Measurements from ENCODE around the gene HTR4.

The HTR4 gene

DNA sequence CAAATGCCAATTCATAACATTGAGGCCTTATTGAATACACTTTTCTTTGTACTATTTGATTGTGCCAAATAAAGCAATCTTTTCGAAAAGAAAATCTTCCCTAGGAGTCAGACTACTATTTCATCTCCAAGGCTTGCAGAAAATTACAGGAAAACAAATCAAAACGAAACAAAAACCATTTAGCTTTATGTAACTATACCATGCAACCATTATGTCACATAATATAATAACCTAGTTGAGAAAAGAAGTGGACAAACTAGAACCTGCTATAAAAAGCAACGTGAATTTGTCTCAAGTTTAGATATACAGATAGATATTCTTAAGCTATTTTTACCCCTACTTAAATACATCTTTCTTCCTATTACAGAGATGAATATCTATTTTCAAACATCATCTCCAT, 18.0 kb downstream of the HTR4 start:
- Histone ChIP-seq H3K4me1 (ENCODE audit: control insufficient read depth in 1 of 2, insufficient read depth in 2 of 2, low read length in 2 of 2) (peaks cover 15 to 42% of the 10 kb centered on the region in 2 donors), H3K36me3 (ENCODE audit: control insufficient read depth in 1 of 2, insufficient read depth in 2 of 2, low read length in 2 of 2) (no peaks in the 10 kb centered on the region), H3K9ac (ENCODE audit: low read depth in 1 of 2, low read length in 2 of 2) (no peak overlapping the region), H3K27me3 (ENCODE audit: control insufficient read depth in 1 of 2, insufficient read depth in 2 of 2, low read length in 2 of 2) (no peaks in the 10 kb centered on the region), H3K27ac (ENCODE audit: low read depth, low read length) (no peak overlapping the region), H3K9me3 (ENCODE audit: control insufficient read depth in 1 of 2, low read length in 2 of 2) (no peaks in the 10 kb centered on the region), H3K4me3 (ENCODE audit: low read depth in 1 of 2, low read length in 2 of 2) (no peak overlapping the region)

DNA sequence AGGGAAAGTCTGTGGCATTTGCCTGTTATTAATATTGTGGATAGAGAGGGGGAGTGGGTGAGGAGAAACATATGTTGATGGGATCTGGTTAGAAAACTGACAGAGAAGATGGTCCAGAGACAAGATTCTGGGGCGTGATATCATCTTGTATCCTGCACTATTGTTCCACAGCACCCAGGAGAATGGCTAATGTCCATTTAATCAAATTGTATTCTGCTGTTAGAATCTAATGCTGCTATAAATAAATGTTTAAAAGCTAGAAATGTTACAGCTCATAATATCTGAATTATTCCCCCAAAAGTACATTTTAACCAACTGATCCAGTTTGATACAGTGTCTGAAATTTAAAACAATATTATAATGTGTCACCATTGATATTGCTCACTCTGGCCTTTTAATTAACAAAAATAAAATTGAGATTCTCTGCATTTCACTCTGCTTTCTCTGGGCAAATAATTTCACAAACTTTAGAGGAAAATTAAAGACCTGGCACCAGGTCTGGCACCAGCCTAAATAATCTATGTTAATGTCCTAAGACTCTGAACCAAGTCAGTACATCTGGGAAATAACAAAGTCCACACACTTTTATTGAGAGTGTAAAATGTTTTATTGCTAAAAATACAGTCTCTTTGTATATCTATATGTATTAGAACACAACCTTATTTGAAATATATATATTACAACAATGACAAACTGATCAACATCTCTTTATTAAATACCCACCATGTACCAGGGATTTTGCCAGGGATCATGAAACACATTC, 18.8 kb downstream of the HTR4 start:
- no peak overlapping the region for H3K27ac ChIP-seq (ENCODE audit: low read depth, low read length)

DNA sequence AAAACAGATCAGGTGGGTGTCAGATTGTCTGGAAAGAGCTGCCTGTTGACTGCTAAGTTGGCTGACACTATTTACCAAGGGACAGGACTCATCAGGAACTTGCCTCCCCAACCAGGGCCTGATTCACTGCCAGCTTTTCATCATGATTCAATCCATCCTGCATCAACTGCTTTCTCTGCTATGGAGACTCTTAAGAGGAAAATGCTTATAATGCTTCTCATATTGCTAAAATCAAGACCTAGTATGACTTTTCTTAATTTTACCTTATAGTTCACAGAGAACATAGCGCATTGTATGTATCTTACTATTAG, 21.3 kb downstream of the HTR4 start:
- no peak overlapping the region for H3K27ac ChIP-seq (ENCODE audit: low read depth, low read length)
- peaks cover 9 to 26% of the 10 kb centered on the region in 2 donors for H3K4me1 ChIP-seq (ENCODE audit: control insufficient read depth in 1 of 2, insufficient read depth in 2 of 2, low read length in 2 of 2)
- no peaks in the 10 kb centered on the region for H3K27me3 ChIP-seq (ENCODE audit: control insufficient read depth in 1 of 2, insufficient read depth in 2 of 2, low read length in 2 of 2)
- no peaks in the 10 kb centered on the region for H3K9me3 ChIP-seq (ENCODE audit: control insufficient read depth in 1 of 2, low read length in 2 of 2)
- no peak overlapping the region for H3K4me3 ChIP-seq (ENCODE audit: low read depth in 1 of 2, low read length in 2 of 2)
- no peaks in the 10 kb centered on the region for H3K36me3 ChIP-seq (ENCODE audit: control insufficient read depth in 1 of 2, insufficient read depth in 2 of 2, low read length in 2 of 2)
- no peak overlapping the region for H3K9ac ChIP-seq (ENCODE audit: low read depth in 1 of 2, low read length in 2 of 2)

More for the DNA sequence above, 18.8 kb downstream of the HTR4 start:
- Histone ChIP-seq H3K36me3 (ENCODE audit: control insufficient read depth in 1 of 2, insufficient read depth in 2 of 2, low read length in 2 of 2) (no peaks in the 10 kb centered on the region), H3K9ac (ENCODE audit: low read depth in 1 of 2, low read length in 2 of 2) (no peak overlapping the region), H3K4me1 (ENCODE audit: control insufficient read depth in 1 of 2, insufficient read depth in 2 of 2, low read length in 2 of 2) (peaks cover 9 to 34% of the 10 kb centered on the region in 2 donors), H3K27me3 (ENCODE audit: control insufficient read depth in 1 of 2, insufficient read depth in 2 of 2, low read length in 2 of 2) (no peaks in the 10 kb centered on the region), H3K4me3 (ENCODE audit: low read depth in 1 of 2, low read length in 2 of 2) (no peak overlapping the region), H3K9me3 (ENCODE audit: control insufficient read depth in 1 of 2, low read length in 2 of 2) (no peaks in the 10 kb centered on the region)

DNA sequence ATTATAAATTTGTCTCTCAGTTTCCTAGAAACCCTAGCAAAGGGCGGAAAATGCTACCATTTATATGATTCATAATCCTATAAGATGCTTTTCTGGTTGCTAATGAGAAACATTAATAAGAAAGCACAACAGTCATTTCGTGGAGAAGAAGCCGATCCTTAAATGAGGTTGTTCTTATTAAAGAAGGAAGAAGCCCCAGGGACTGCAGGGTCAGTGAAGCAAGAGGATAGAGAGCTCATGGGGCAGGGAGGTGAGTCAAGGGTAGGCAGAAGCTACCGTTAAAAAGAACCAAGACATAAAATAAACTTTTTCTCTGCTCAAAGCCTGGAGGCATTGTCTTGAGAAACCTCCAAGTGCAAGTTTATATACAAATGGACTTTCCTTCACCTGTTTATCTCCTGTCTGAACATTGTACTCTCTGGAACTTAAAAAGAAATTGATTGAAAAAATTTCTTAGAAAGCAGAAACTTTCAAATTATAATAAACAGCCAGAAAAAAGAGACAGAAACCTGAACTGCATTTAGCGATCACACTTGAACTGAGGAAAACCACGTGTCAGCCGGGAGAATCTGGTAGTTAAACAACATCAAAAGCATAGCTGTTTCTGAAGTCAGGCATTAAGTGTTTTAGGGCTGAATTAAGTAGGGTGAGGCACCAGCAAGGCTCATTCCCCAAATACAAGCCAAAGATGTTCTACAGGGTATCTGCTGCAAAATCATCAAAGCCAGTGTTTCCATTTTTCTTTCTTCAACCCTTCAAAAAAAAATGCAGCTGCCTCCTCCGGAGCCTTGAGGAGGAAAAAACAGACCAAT, 21.9 kb downstream of the HTR4 start:
- no peaks in the 10 kb centered on the region for H3K27me3 ChIP-seq (ENCODE audit: control insufficient read depth in 1 of 2, insufficient read depth in 2 of 2, low read length in 2 of 2)
- no peaks in the 10 kb centered on the region for H3K9me3 ChIP-seq (ENCODE audit: control insufficient read depth in 1 of 2, low read length in 2 of 2)
- no peaks in the 10 kb centered on the region for H3K36me3 ChIP-seq (ENCODE audit: control insufficient read depth in 1 of 2, insufficient read depth in 2 of 2, low read length in 2 of 2)
- no peak overlapping the region for H3K9ac ChIP-seq (ENCODE audit: low read depth in 1 of 2, low read length in 2 of 2)
- H3K4me3 ChIP-seq (ENCODE audit: low read depth in 1 of 2, low read length in 2 of 2): no peak overlapping the region
- peaks cover 9 to 22% of the 10 kb centered on the region in 2 donors for H3K4me1 ChIP-seq (ENCODE audit: control insufficient read depth in 1 of 2, insufficient read depth in 2 of 2, low read length in 2 of 2)
- H3K27ac ChIP-seq (ENCODE audit: low read depth, low read length): no peak overlapping the region

DNA sequence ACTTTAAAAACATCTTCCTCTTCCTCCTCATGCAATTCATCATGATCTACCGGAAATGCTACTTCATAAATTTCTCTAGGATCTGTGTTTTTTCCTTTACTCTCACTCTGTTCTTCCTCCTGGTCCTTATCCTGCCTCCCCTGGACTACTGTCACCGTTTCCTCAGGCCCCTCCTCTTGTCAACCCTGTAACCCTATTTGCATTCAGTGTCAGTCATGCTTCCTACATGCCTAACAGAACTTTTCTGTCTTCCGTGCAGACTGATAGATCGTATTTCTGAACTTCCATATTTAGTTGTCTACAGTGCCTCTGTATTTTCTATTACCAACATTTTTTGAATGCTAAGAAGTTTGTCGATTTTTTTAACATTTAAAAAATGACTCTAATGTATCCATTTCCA, 27.3 kb downstream of the HTR4 start:
- Histone ChIP-seq H3K4me3 (ENCODE audit: low read depth in 1 of 2, low read length in 2 of 2) (no peak overlapping the region), H3K27ac (ENCODE audit: low read depth, low read length) (no peak overlapping the region), H3K36me3 (ENCODE audit: control insufficient read depth in 1 of 2, insufficient read depth in 2 of 2, low read length in 2 of 2) (no peaks in the 10 kb centered on the region), H3K9me3 (ENCODE audit: control insufficient read depth in 1 of 2, low read length in 2 of 2) (no peaks in the 10 kb centered on the region), H3K4me1 (ENCODE audit: control insufficient read depth in 1 of 2, insufficient read depth in 2 of 2, low read length in 2 of 2) (peaks cover 14 to 28% of the 10 kb centered on the region in 2 donors), H3K27me3 (ENCODE audit: control insufficient read depth in 1 of 2, insufficient read depth in 2 of 2, low read length in 2 of 2) (no peaks in the 10 kb centered on the region), H3K9ac (ENCODE audit: low read depth in 1 of 2, low read length in 2 of 2) (no peak overlapping the region)

DNA sequence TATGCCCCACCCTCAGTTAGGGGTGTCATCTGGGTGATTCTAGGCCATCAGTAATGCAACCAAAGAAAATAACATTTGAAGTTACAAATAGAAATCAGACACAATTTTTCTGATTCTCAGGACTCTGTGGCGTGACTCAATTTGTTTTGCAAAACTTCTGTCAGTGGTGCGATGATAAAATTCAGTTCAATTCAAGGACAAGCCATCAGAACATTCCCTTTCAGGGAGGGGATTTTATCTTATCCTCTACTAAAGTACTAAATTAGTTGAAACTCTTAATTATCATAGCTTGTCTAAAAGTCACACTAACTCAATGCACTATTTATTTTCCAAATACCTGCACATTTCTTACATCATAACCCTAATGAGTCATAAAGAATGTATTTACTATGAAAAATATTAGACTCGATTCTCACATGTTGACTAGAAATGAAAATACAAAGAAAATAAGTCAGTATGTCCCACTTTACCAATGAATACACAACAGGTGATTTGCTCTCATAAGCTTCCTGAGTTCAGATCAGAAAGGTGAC, 28.2 kb downstream of the HTR4 start:
- H3K36me3 ChIP-seq (ENCODE audit: control insufficient read depth in 1 of 2, insufficient read depth in 2 of 2, low read length in 2 of 2): no peaks in the 10 kb centered on the region
- no peaks in the 10 kb centered on the region for H3K9me3 ChIP-seq (ENCODE audit: control insufficient read depth in 1 of 2, low read length in 2 of 2)
- H3K4me3 ChIP-seq (ENCODE audit: low read depth in 1 of 2, low read length in 2 of 2): no peak overlapping the region
- H3K4me1 ChIP-seq (ENCODE audit: control insufficient read depth in 1 of 2, insufficient read depth in 2 of 2, low read length in 2 of 2): peaks cover 16 to 37% of the 10 kb centered on the region in 2 donors
- H3K27ac ChIP-seq (ENCODE audit: low read depth, low read length): no peak overlapping the region
- no peak overlapping the region for H3K9ac ChIP-seq (ENCODE audit: low read depth in 1 of 2, low read length in 2 of 2)
- H3K27me3 ChIP-seq (ENCODE audit: control insufficient read depth in 1 of 2, insufficient read depth in 2 of 2, low read length in 2 of 2): no peaks in the 10 kb centered on the region

DNA sequence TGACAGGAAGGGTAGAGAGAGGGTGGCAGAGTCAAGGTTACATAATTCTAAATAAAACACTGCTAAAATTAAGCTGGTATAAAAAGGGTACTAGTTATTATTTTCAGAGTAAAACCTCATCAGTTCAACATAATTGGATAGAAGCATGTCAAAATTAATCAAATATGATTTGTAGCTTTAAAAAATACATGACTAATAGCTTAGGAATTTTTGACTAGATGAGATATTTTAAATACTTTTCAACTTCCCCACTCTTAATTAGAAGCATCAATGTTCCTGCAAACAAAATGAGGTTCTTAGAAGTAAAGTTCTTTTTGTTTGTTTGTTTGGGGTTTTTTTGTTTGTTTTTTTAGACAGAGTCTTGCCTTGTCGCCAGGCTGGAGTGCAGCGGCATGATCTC, 29.1 kb downstream of the HTR4 start:
- H3K27me3 ChIP-seq (ENCODE audit: control insufficient read depth in 1 of 2, insufficient read depth in 2 of 2, low read length in 2 of 2): no peaks in the 10 kb centered on the region
- no peaks in the 10 kb centered on the region for H3K9me3 ChIP-seq (ENCODE audit: control insufficient read depth in 1 of 2, low read length in 2 of 2)
- no peak overlapping the region for H3K4me3 ChIP-seq (ENCODE audit: low read depth in 1 of 2, low read length in 2 of 2)
- H3K36me3 ChIP-seq (ENCODE audit: control insufficient read depth in 1 of 2, insufficient read depth in 2 of 2, low read length in 2 of 2): no peaks in the 10 kb centered on the region
- no peak overlapping the region for H3K9ac ChIP-seq (ENCODE audit: low read depth in 1 of 2, low read length in 2 of 2)
- H3K27ac ChIP-seq (ENCODE audit: low read depth, low read length): no peak overlapping the region
- H3K4me1 ChIP-seq (ENCODE audit: control insufficient read depth in 1 of 2, insufficient read depth in 2 of 2, low read length in 2 of 2): peaks cover 20 to 38% of the 10 kb centered on the region in 2 donors

DNA sequence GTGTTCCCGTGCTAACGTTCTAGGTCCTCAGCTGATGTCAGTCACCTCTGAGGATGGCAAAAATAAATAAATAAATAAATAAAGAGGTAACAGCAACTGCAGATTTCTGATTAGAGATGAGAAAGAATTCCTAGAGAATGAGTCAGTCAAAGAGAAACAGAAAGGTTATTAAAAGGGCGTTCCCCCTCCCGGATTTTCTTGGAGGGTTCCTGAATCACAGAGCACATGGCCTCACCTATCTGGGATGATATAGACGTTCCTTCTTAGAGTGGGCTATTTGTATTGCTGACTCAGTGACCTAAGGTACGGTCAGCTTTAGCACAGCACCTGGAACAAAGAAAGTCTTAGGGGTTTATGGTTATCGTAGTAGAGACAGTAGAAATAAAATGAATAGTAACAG, 30.6 kb downstream of the HTR4 start:
- Histone ChIP-seq H3K27ac (ENCODE audit: low read depth, low read length) (no peak overlapping the region), H3K4me1 (ENCODE audit: control insufficient read depth in 1 of 2, insufficient read depth in 2 of 2, low read length in 2 of 2) (peaks cover 24 to 38% of the 10 kb centered on the region in 2 donors), H3K9me3 (ENCODE audit: control insufficient read depth in 1 of 2, low read length in 2 of 2) (no peaks in the 10 kb centered on the region), H3K27me3 (ENCODE audit: control insufficient read depth in 1 of 2, insufficient read depth in 2 of 2, low read length in 2 of 2) (no peaks in the 10 kb centered on the region), H3K9ac (ENCODE audit: low read depth in 1 of 2, low read length in 2 of 2) (no peak overlapping the region), H3K36me3 (ENCODE audit: control insufficient read depth in 1 of 2, insufficient read depth in 2 of 2, low read length in 2 of 2) (no peaks in the 10 kb centered on the region), H3K4me3 (ENCODE audit: low read depth in 1 of 2, low read length in 2 of 2) (peak overlapping the region in 1 of 2 donors; percentile 13)

DNA sequence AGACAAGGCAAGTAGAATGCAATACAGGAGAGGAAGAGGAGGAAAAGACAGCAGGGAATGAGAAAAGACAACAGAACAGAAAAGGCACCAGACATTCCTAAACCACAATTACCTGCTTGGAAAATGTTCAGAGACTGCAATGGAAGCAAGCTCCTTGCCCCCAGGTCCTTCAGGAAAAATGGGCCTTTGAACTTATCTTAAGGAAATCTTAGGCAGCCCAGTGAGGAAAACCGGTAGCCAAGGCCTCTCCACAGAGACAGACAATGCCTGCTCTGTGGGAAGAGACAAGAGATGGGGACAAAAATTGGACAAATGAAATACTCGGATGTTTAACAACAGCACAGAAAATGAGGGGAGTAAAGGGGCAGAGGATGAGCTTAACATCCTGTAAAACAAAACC, 31.2 kb downstream of the HTR4 start:
- no peaks in the 10 kb centered on the region for H3K36me3 ChIP-seq (ENCODE audit: control insufficient read depth in 1 of 2, insufficient read depth in 2 of 2, low read length in 2 of 2)
- peaks cover 24 to 38% of the 10 kb centered on the region in 2 donors for H3K4me1 ChIP-seq (ENCODE audit: control insufficient read depth in 1 of 2, insufficient read depth in 2 of 2, low read length in 2 of 2)
- H3K4me3 ChIP-seq (ENCODE audit: low read depth in 1 of 2, low read length in 2 of 2): peak overlapping the region in 1 of 2 donors; percentile 20
- no peak overlapping the region for H3K27ac ChIP-seq (ENCODE audit: low read depth, low read length)
- H3K9me3 ChIP-seq (ENCODE audit: control insufficient read depth in 1 of 2, low read length in 2 of 2): no peaks in the 10 kb centered on the region
- no peak overlapping the region for H3K9ac ChIP-seq (ENCODE audit: low read depth in 1 of 2, low read length in 2 of 2)
- H3K27me3 ChIP-seq (ENCODE audit: control insufficient read depth in 1 of 2, insufficient read depth in 2 of 2, low read length in 2 of 2): no peaks in the 10 kb centered on the region

DNA sequence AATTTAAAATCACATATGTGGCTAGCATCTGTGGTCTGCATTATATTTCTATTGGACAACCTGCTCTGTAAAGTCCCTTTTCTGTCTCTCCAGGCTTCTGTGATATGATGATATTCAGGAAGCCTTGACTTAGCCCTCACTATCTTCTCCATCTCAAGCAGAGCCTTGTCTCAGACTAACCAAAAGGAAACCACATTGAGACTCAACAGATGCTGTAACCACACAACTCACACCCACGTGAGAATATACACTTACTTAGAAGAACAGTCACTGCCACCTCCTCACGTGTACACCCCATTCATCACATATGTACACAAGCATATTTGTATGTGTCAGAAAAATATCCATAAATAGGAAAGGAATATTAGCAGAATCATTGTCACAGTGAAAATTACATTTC, 33.6 kb downstream of the HTR4 start:
- Histone ChIP-seq H3K9ac (ENCODE audit: low read depth in 1 of 2, low read length in 2 of 2) (no peak overlapping the region), H3K4me1 (ENCODE audit: control insufficient read depth in 1 of 2, insufficient read depth in 2 of 2, low read length in 2 of 2) (peaks cover 24 to 31% of the 10 kb centered on the region in 2 donors), H3K27ac (ENCODE audit: low read depth, low read length) (no peak overlapping the region), H3K36me3 (ENCODE audit: control insufficient read depth in 1 of 2, insufficient read depth in 2 of 2, low read length in 2 of 2) (no peaks in the 10 kb centered on the region), H3K9me3 (ENCODE audit: control insufficient read depth in 1 of 2, low read length in 2 of 2) (no peaks in the 10 kb centered on the region), H3K27me3 (ENCODE audit: control insufficient read depth in 1 of 2, insufficient read depth in 2 of 2, low read length in 2 of 2) (no peaks in the 10 kb centered on the region), H3K4me3 (ENCODE audit: low read depth in 1 of 2, low read length in 2 of 2) (no peak overlapping the region)
